ENCODE measurements around the gene PTGIR.

GRCh38 chr19:46603195-46603637, 21.7 kb downstream of the PTGIR start:
- TF ChIP-seq, protein P1, sequence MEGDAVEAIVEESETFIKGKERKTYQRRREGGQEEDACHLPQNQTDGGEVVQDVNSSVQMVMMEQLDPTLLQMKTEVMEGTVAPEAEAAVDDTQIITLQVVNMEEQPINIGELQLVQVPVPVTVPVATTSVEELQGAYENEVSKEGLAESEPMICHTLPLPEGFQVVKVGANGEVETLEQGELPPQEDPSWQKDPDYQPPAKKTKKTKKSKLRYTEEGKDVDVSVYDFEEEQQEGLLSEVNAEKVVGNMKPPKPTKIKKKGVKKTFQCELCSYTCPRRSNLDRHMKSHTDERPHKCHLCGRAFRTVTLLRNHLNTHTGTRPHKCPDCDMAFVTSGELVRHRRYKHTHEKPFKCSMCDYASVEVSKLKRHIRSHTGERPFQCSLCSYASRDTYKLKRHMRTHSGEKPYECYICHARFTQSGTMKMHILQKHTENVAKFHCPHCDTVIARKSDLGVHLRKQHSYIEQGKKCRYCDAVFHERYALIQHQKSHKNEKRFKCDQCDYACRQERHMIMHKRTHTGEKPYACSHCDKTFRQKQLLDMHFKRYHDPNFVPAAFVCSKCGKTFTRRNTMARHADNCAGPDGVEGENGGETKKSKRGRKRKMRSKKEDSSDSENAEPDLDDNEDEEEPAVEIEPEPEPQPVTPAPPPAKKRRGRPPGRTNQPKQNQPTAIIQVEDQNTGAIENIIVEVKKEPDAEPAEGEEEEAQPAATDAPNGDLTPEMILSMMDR (conservative IDR thresholded peaks at IDR 0.05; ENCODE audit: low read length) = no peak
- TF ChIP-seq EZH2phosphoT487 (IDR thresholded peaks at IDR 0.05; ENCODE audit: borderline replicate concordance) = no peak
